ENCODE data around the gene BACH2. TPM values are rescaled to one million over a fixed set of nuclear protein-coding genes. Genes with fewer than 3 reads are reported as not detected.

BACH2 gene
- total and polyA plus RNA-seq, 2 of the 4 experiments (the other 2 are of a cell fraction), result 1.3 to 1.4 TPM

DNA sequence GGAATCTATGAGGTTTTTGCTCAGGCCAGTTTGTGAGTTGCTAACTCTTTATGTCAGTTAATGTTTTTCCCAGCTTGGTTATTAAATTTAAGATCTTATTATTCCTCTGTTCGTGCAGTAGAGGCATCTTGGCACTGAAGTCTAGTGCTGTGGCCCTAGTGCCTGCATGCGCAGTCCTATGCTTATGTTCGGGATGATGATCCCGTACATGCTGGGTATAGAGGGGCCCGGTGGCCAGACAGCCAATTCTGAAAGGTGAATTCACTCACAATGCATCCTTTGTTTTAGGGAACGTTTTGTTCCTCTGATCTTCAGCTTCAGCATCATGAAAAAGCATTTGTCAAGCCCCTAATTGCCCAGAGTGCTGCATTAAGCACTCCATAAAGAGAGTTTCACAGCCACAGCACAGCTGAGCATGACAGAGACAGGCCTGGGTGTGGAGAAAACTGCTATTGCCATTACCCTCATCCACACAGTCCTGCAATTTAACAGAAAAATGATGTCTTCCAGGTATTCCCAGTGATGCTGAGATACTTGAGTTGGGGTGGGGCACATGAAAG is 39.8 kb upstream of the BACH2 start:
- Histone ChIP-seq H3K4ac (ENCODE audit: low read depth, low read length) (no peak overlapping the region), H4K8ac (ENCODE audit: low read depth in 2 of 2, low read length in 2 of 2) (no peak overlapping the region), H3K4me2 (ENCODE audit: low read depth, low read length) (no peak overlapping the region), H2AK5ac (ENCODE audit: low read depth, low read length) (no peak overlapping the region), H3K4me3 (ENCODE audit: insufficient read depth, low read depth, low read length) (no peak overlapping the region), H3K14ac (replicated peaks; ENCODE audit: low read depth, low read length) (no peak overlapping the region), H3K27ac (ENCODE audit: insufficient read depth, low read length) (no peak overlapping the region), H2AFZ (replicated peaks; ENCODE audit: low read length, poor library complexity) (no peak overlapping the region), H3K56ac (ENCODE audit: extremely low read depth, insufficient read depth, low read length) (no peak overlapping the region), H2BK5ac (ENCODE audit: low read depth, low read length, poor library complexity, severe bottlenecking) (no peak overlapping the region), H2BK20ac (ENCODE audit: low read depth, low read length) (no peak overlapping the region), H2BK15ac (ENCODE audit: low read depth, low read length) (no peak overlapping the region), H3K18ac (ENCODE audit: low read depth, low read length) (no peak overlapping the region), H3K23ac (ENCODE audit: low read depth, low read length) (no peak overlapping the region), H2BK120ac (ENCODE audit: low read depth, low read length) (no peak overlapping the region), H3K79me1 (ENCODE audit: low read depth in 1 of 2, low read length in 2 of 2) (no peaks in the 10 kb centered on the region), H3K36me3 (ENCODE audit: control insufficient read depth, insufficient read depth, low read length) (no peaks in the 10 kb centered on the region), H4K20me1 (ENCODE audit: insufficient read depth, low read length) (no peaks in the 10 kb centered on the region), H4K5ac (ENCODE audit: low read depth, low read length) (no peak overlapping the region), H3K9me3 (ENCODE audit: control insufficient read depth, insufficient read depth, low read length) (peaks cover 4% of the 10 kb centered on the region; the same call in 1 of the 2 replicates), H2AK9ac (replicated peaks; ENCODE audit: low read depth, low read length, poor library complexity) (no peak overlapping the region), H3K4me1 (ENCODE audit: control insufficient read depth, insufficient read depth, low read length) (no peaks in the 10 kb centered on the region), H4K91ac (ENCODE audit: insufficient read depth, low read depth, low read length) (no peak overlapping the region), H3K9me1 (ENCODE audit: insufficient read depth, low read length) (no peaks in the 10 kb centered on the region), H3K27me3 (ENCODE audit: control insufficient read depth, insufficient read depth, low read length) (peaks cover 12% of the 10 kb centered on the region), H3K9ac (ENCODE audit: low read depth, low read length) (no peak overlapping the region)
- CTCF ChIA-PET, result no interaction called here
- in situ Hi-C loops (cut with MboI; ENCODE audit: low sequenced_read_pairs) (no loop called here), dilution Hi-C loops (cut with HindIII; ENCODE audit: low sequenced_read_pairs, unreplicated experiment) (no loop called here), intact Hi-C loops (cut with micrococcal nuclease) (no loop called here)
- ATAC-seq (ENCODE audit: low read depth) (no peak), DNase-seq (no peak)
- POLR2A ChIA-PET (ENCODE audit: unreplicated experiment), result no interaction called here
- no peak for TF ChIP-seq ELK1 (IDR thresholded peaks at IDR 0.05; ENCODE audit: borderline replicate concordance, low read depth, low read length)
- TF ChIP-seq, protein P1, sequence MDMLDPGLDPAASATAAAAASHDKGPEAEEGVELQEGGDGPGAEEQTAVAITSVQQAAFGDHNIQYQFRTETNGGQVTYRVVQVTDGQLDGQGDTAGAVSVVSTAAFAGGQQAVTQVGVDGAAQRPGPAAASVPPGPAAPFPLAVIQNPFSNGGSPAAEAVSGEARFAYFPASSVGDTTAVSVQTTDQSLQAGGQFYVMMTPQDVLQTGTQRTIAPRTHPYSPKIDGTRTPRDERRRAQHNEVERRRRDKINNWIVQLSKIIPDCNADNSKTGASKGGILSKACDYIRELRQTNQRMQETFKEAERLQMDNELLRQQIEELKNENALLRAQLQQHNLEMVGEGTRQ (IDR thresholded peaks at IDR 0.05; ENCODE audit: low read depth, low read length), result no peak
- TF ChIP-seq RCOR1 (IDR thresholded peaks at IDR 0.05; ENCODE audit: insufficient replicate concordance, low read length), result no peak
- no peak for TF ChIP-seq SMC3 (IDR thresholded peaks at IDR 0.05; ENCODE audit: low read depth, low read length)
- no peak for TF ChIP-seq POLR2A (IDR thresholded peaks at IDR 0.05; ENCODE audit: low read depth, low read length)
- no peak for TF ChIP-seq NFE2L2 (IDR thresholded peaks at IDR 0.05; ENCODE audit: low read depth, low read length)
- no TSS peak for BruUV-seq (replicated peaks)
- 63% methylated on average over 4 of the region's 6 CpGs; no CpG with 5 or more reads in 1 of the 2 experiments for WGBS, 2 experiments (ENCODE audit: extremely low coverage in 2 of 2, insufficient read length in 1 of 2)
